HG02884 (cell line): ENCODE measurements around the gene CYB561D1.

Source experiments
- ATAC-seq: cut with Tn5 transposase; IDR thresholded peaks from one replicate; pipeline ENCODE4 v1.9.1; 2021; ENCODE audit warnings: mild to moderate bottlenecking, moderate library complexity; ENCODE audit not compliant: unreplicated experiment

Gene CYB561D1

GRCh38 chr1:109546311-109547109 lies 52.6 kb downstream of the CYB561D1 start:
- ATAC-seq, result no peak

GRCh38 chr1:109547463-109548320 lies 53.8 kb downstream of the CYB561D1 start:
- ATAC-seq, result no peak

GRCh38 chr1:109548321-109549267 lies 54.7 kb downstream of the CYB561D1 start, which contains the start of gene GNAI3:
GNAI3 (plus strand) TSS chr1:109548615; CDS start chr1:109548721, 106 bp downstream.
- peak; percentile 89 for ATAC-seq
